CD14-positive monocyte (primary cell): ENCODE measurements around the gene DTNBP1. TPM values are rescaled to one million over a fixed set of nuclear protein-coding genes. Genes with fewer than 3 reads are reported as not detected.
A peak's percentile ranks its signal among the peaks of the same experiment; 100 is the strongest.

Source experiments
- DNase-seq, 3 donors: peaks; one replicate each; pipeline ENCODE4 v3.0.0-alpha.2; 2011 to 2022
- H2AFZ ChIP-seq: 2 replicates; pipeline ENCODE4 v1.6.0; 2012; ENCODE audit warnings: mild to moderate bottlenecking, low read depth, low read length, inconsistent platforms; ENCODE audit not compliant: insufficient read depth, poor library complexity, severe bottlenecking
- H3K27ac ChIP-seq, 2 donors: 1 replicate in 1 of 2; 2 replicates in 1 of 2; pipeline ENCODE4 v1.5.1; 2012 to 2013; ENCODE audit warnings: low read length in 2 of 2, control low read depth in 1 of 2, inconsistent platforms in 1 of 2, low read depth in 1 of 2, mild to moderate bottlenecking in 1 of 2
- H3K27me3 ChIP-seq, 2 donors: one replicate each; pipeline versions ENCODE4 v1.6.0 to v1.6.1; 2011 to 2013; ENCODE audit warnings: low read length in 2 of 2; ENCODE audit not compliant: control insufficient read depth in 2 of 2, insufficient read depth in 2 of 2
- H3K36me3 ChIP-seq, 2 donors: replicated peaks in 1 of 2; 1 replicate in 1 of 2; 2 replicates in 1 of 2; pipeline versions ENCODE4 v1.5.1 to v1.6.1; 2012 to 2013; ENCODE audit warnings: low read length in 2 of 2, control low read depth in 1 of 2, inconsistent platforms in 1 of 2, mild to moderate bottlenecking in 1 of 2; ENCODE audit not compliant: insufficient read depth in 2 of 2, control insufficient read depth in 1 of 2
- H3K4me1 ChIP-seq, 2 donors: 1 replicate in 1 of 2; 2 replicates in 1 of 2; pipeline versions ENCODE4 v1.5.1 to v1.6.1; 2012 to 2013; ENCODE audit warnings: low read length in 2 of 2, control low read depth in 1 of 2, inconsistent platforms in 1 of 2, mild to moderate bottlenecking in 1 of 2, moderate library complexity in 1 of 2; ENCODE audit not compliant: insufficient read depth in 2 of 2, control insufficient read depth in 1 of 2
- H3K4me2 ChIP-seq: replicated peaks from 2 replicates; pipeline ENCODE3; 2012; ENCODE audit warnings: low read length, moderate library complexity, mild to moderate bottlenecking; ENCODE audit not compliant: poor library complexity, severe bottlenecking; ENCODE audit errors: extremely low read depth
- H3K4me3 ChIP-seq, 3 experiments: fragments of 200-600 bp in 1 of 3; sonication (generic) in 1 of 3; replicated peaks in 1 of 3; 1 replicate in 2 of 3; 2 replicates in 1 of 3; pipeline ENCODE4 v1.5.1; 2011 to 2013; ENCODE audit warnings: low read length in 3 of 3, mild to moderate bottlenecking in 3 of 3, control low read depth in 2 of 3, low read depth in 2 of 3, inconsistent platforms in 1 of 3, moderate library complexity in 1 of 3
- H3K79me2 ChIP-seq: 2 replicates; pipeline ENCODE4 v1.6.0; 2012; ENCODE audit warnings: mild to moderate bottlenecking, control low read depth, inconsistent platforms, low read length, moderate library complexity; ENCODE audit not compliant: insufficient read depth
- H3K9ac ChIP-seq: 2 replicates; pipeline ENCODE4 v1.6.0; 2017; ENCODE audit warnings: low read length, mild to moderate bottlenecking; ENCODE audit not compliant: insufficient read depth, poor library complexity, severe bottlenecking
- H3K9me3 ChIP-seq, 2 donors: replicated peaks in 1 of 2; 1 replicate in 1 of 2; 2 replicates in 1 of 2; pipeline versions ENCODE4 v1.5.1 to v1.6.1; 2012 to 2013; ENCODE audit warnings: low read length in 2 of 2, control low read depth in 1 of 2; ENCODE audit not compliant: control insufficient read depth in 1 of 2, insufficient read depth in 1 of 2
- H4K20me1 ChIP-seq: 2 replicates; pipeline ENCODE4 v1.6.0; 2012; ENCODE audit warnings: mild to moderate bottlenecking, low read length, control low read depth, moderate library complexity; ENCODE audit not compliant: insufficient read depth
- H3K27ac Mint-ChIP-seq, 7 donors: one replicate each; pipeline ENCODE4 v1.8.0; 2020; ENCODE audit warnings: mild to moderate bottlenecking in 7 of 7, mixed read lengths in 7 of 7, moderate library complexity in 6 of 7, inconsistent platforms in 2 of 7
- H3K27me3 Mint-ChIP-seq, 3 donors: one replicate each; pipeline ENCODE4 v1.8.0; 2021 to 2022; ENCODE audit warnings: low read depth in 3 of 3, mild to moderate bottlenecking in 3 of 3, mixed read lengths in 3 of 3, moderate library complexity in 3 of 3, inconsistent platforms in 1 of 3
- H3K36me3 Mint-ChIP-seq, 2 donors: one replicate each; pipeline ENCODE4 v1.8.0; 2020; ENCODE audit warnings: mixed read lengths in 2 of 2, inconsistent platforms in 1 of 2, mild to moderate bottlenecking in 1 of 2
- H3K4me1 Mint-ChIP-seq: one replicate; pipeline ENCODE4 v1.8.0; 2020; ENCODE audit warnings: mild to moderate bottlenecking, mixed read lengths
- H3K4me3 Mint-ChIP-seq, 2 donors: one replicate each; pipeline ENCODE4 v1.8.0; 2020; ENCODE audit warnings: mild to moderate bottlenecking in 2 of 2, mixed read lengths in 2 of 2, moderate library complexity in 1 of 2
- H3K9me3 Mint-ChIP-seq, 7 donors: one replicate each; pipeline ENCODE4 v1.8.0; 2020 to 2022; ENCODE audit warnings: mixed read lengths in 7 of 7, mild to moderate bottlenecking in 6 of 7, moderate library complexity in 6 of 7, inconsistent platforms in 2 of 7
- CTCF ChIP-seq: fragments of 200-600 bp; IDR thresholded peaks from one replicate; pipeline ENCODE4 v1.8.0; 2022; ENCODE audit warnings: antibody characterized with exemption, mild to moderate bottlenecking
- WGBS: methylation state at CpG from one replicate; pipeline ENCODE4 v1.1.5; 2013; ENCODE audit warnings: missing lambda C conversion rate; ENCODE audit not compliant: insufficient coverage; 5-methylcytosine and 5-hydroxymethylcytosine counted together
- intact Hi-C, 2 donors: fragments of 100-400 bp; cut with micrococcal nuclease; formaldehyde crosslinking; loops; one replicate each; pipeline versions ENCODE4 v1.15.0 to v1.15.1; 2023
- polyA plus RNA-seq, 3 donors: library from polyadenylated mRNA; depleted of rRNA in 1 of 3; unstranded in 2 of 3; stranded (reverse) in 1 of 3; fragments of 300-500 nt in 2 of 3; fragments of >200 nt in 1 of 3; fragmentation: Illumina TruSeq in 2 of 3; gene quantifications; 1 replicate in 2 of 3; 2 replicates in 1 of 3; pipeline ENCODE4 v1.2.3, GENCODE V29; 2012 to 2021

Gene DTNBP1
- polyA plus RNA-seq, 3 donors: 19.7 to 26.9 (median 20.5) TPM

GRCh38 chr6:15515226-15515625 is 147.6 kb downstream of the DTNBP1 start:
- Mint-ChIP-seq H3K4me3 (no peak overlapping the region), H3K36me3 (peaks cover 92 to 100% of the 10 kb centered on the region in 2 donors), H3K4me1 (peaks cover 10% of the 10 kb centered on the region), H3K27me3 (peaks cover 0 to 5% (median 2%) of the 10 kb centered on the region in 3 donors), H3K9me3 (no peaks in the 10 kb centered on the region), H3K27ac (peak overlapping the region in 4 of 7 donors; percentile 45 to 84 (median 76))
- no peaks in the 10 kb centered on the region for H3K9me3 ChIP-seq
- no peak overlapping the region for H2AFZ ChIP-seq
- no peaks in the 10 kb centered on the region for H3K27me3 ChIP-seq
- peaks cover 96% of the 10 kb centered on the region for H4K20me1 ChIP-seq
- H3K79me2 ChIP-seq: peaks cover 11% of the 10 kb centered on the region
- H3K9ac ChIP-seq: no peak overlapping the region
- H3K4me3 ChIP-seq: no peak overlapping the region
- intact Hi-C loops: no loop called here
- H3K4me1 ChIP-seq: peaks cover 7 to 9% of the 10 kb centered on the region in 2 donors
- DNase-seq: no peak
- H3K36me3 ChIP-seq: peaks cover 99 to 100% of the 10 kb centered on the region in 2 donors
- no peak for TF ChIP-seq CTCF
- 100% methylated on average over 2 of the region's 6 CpGs for WGBS
- no peak overlapping the region for H3K4me2 ChIP-seq
- peak overlapping the region in 1 of 2 donors; percentile 84 for H3K27ac ChIP-seq

GRCh38 chr6:15513801-15514711 is 148.8 kb downstream of the DTNBP1 start:
- no peak for TF ChIP-seq CTCF
- peaks cover 0 to 5% (median 2%) of the 10 kb centered on the region in 3 donors for H3K27me3 Mint-ChIP-seq
- no peak overlapping the region for H3K4me3 Mint-ChIP-seq
- no peak overlapping the region for H3K4me3 ChIP-seq
- no peaks in the 10 kb centered on the region for H3K27me3 ChIP-seq
- H3K4me1 ChIP-seq: peaks cover 7 to 15% of the 10 kb centered on the region in 2 donors
- no peak overlapping the region for H3K9ac ChIP-seq
- peaks cover 99 to 100% of the 10 kb centered on the region in 2 donors for H3K36me3 ChIP-seq
- no peak for DNase-seq
- peak overlapping the region in 1 of 2 donors; percentile 84 for H3K27ac ChIP-seq
- no peaks in the 10 kb centered on the region for H3K9me3 ChIP-seq
- H3K79me2 ChIP-seq: peaks cover 23% of the 10 kb centered on the region
- peaks cover 10% of the 10 kb centered on the region for H3K4me1 Mint-ChIP-seq
- intact Hi-C loops: no loop called here
- H3K27ac Mint-ChIP-seq: peak overlapping the region; percentile 18 to 88 (median 73)
- peaks cover 92 to 100% of the 10 kb centered on the region in 2 donors for H3K36me3 Mint-ChIP-seq
- 97% methylated on average over 18 of the region's 21 CpGs for WGBS
- H4K20me1 ChIP-seq: peaks cover 97% of the 10 kb centered on the region
- H2AFZ ChIP-seq: no peak overlapping the region
- H3K4me2 ChIP-seq: no peak overlapping the region
- H3K9me3 Mint-ChIP-seq: no peaks in the 10 kb centered on the region
